OCI-LY7 (cell line): Measurements from ENCODE around the gene ZNF497. TPM values are rescaled to one million over a fixed set of nuclear protein-coding genes. Genes with fewer than 3 reads are reported as not detected.

Source experiments
- BruUV-seq: library from RNA; stranded (reverse); fragments of 400-500 nt; replicated peaks from 2 replicates; lab custom pipeline; 2021; lab: Mats Ljungman, UMichigan
- CTCF ChIA-PET: fragments of 300-600 bp; sonication (Branson Sonifier 250); formaldehyde crosslinking; loops from one replicate; lab custom pipeline; 2022; ENCODE audit warnings: antibody characterized with exemption; ENCODE audit not compliant: unreplicated experiment; lab: Charles Lee
- POLR2A ChIA-PET: fragments of 300-600 bp; sonication (Branson Sonifier 250); formaldehyde crosslinking; loops from one replicate; lab custom pipeline; 2022; ENCODE audit warnings: antibody characterized with exemption; lab: Charles Lee
- DNase-seq: peaks from one replicate; pipeline ENCODE4 v3.0.0-alpha.2; 2015; ENCODE audit warnings: low spot score
- H2AFZ ChIP-seq: fragments of 200-600 bp; sonication (generic), shearing (Covaris generic); 2 replicates; pipeline ENCODE4 v1.6.1; 2014; ENCODE audit warnings: mild to moderate bottlenecking, antibody characterized with exemption, low read length, moderate library complexity
- H3K27ac ChIP-seq: fragments of 200-600 bp; sonication (generic); 2 replicates; pipeline ENCODE4 v1.5.1; 2014; ENCODE audit warnings: mixed run types, low read depth, mild to moderate bottlenecking, moderate library complexity, low read length, inconsistent platforms; ENCODE audit not compliant: poor library complexity, severe bottlenecking
- H3K36me3 ChIP-seq: fragments of 200-600 bp; sonication (generic); 2 replicates; pipeline ENCODE4 v1.6.1; 2014; ENCODE audit warnings: mild to moderate bottlenecking, antibody characterized with exemption, low read length, moderate library complexity, mixed read lengths; ENCODE audit not compliant: insufficient read depth
- H3K4me1 ChIP-seq: fragments of 200-600 bp; sonication (generic); 2 replicates; pipeline ENCODE4 v1.5.1; 2014; ENCODE audit warnings: mild to moderate bottlenecking, low read length; ENCODE audit not compliant: insufficient read depth, poor library complexity, severe bottlenecking
- H3K4me2 ChIP-seq: fragments of 200-600 bp; sonication (generic); 2 replicates; pipeline ENCODE4 v1.6.1; 2014; ENCODE audit warnings: mild to moderate bottlenecking, low read length
- H3K4me3 ChIP-seq: fragments of 200-600 bp; sonication (generic); 2 replicates; pipeline ENCODE4 v1.5.1; 2014; ENCODE audit warnings: mild to moderate bottlenecking, low read depth, low read length; ENCODE audit not compliant: poor library complexity, severe bottlenecking
- H3K79me2 ChIP-seq: fragments of 200-600 bp; sonication (generic); 2 replicates; pipeline ENCODE4 v1.6.1; 2016; ENCODE audit warnings: low read depth, mild to moderate bottlenecking, low read length, moderate library complexity, mixed read lengths; ENCODE audit not compliant: insufficient read depth
- H3K9me2 ChIP-seq: fragments of 200-600 bp; sonication (generic); 2 replicates; pipeline ENCODE4 v1.6.1; 2016; ENCODE audit warnings: mild to moderate bottlenecking, low read length, mixed read lengths; ENCODE audit not compliant: insufficient read depth
- H3K9me3 ChIP-seq: fragments of 200-600 bp; sonication (generic); 2 replicates; pipeline ENCODE4 v1.6.1; 2014; ENCODE audit warnings: mild to moderate bottlenecking, mixed run types, low read length, mixed read lengths
- H4K20me1 ChIP-seq: fragments of 200-600 bp; sonication (generic); 2 replicates; pipeline ENCODE4 v1.6.1; 2014; ENCODE audit warnings: mild to moderate bottlenecking, antibody characterized with exemption, low read length, moderate library complexity, mixed read lengths; ENCODE audit not compliant: insufficient read depth
- EZH2phosphoT487 ChIP-seq: fragments of 200-600 bp; sonication (generic); IDR thresholded peaks from 2 replicates; pipeline ENCODE4 v1.6.1; 2018; ENCODE audit warnings: low read depth, borderline replicate concordance, mild to moderate bottlenecking, mixed run types, antibody characterized with exemption, low read length, moderate library complexity, mixed read lengths
- intact Hi-C: fragments of 100-400 bp; cut with micrococcal nuclease; formaldehyde crosslinking; loops from one replicate; pipeline ENCODE4 v1.10.0; 2022; ENCODE audit not compliant: unreplicated experiment
- total RNA-seq, 2 experiments: library from RNA; depleted of rRNA in 1 of 2; stranded (reverse); fragments of >200 nt in 1 of 2; shearing (Covaris generic) in 1 of 2; gene quantifications; 2 replicates each; pipeline ENCODE4 v1.2.3, GENCODE V29; 2014 to 2022
- TF ChIP-seq, protein P1 (sequence below): fragments of 200-600 bp; sonication (generic); conservative IDR thresholded peaks from 2 replicates; pipeline ENCODE4 v1.5.1; 2014; ENCODE audit warnings: mild to moderate bottlenecking, antibody characterized with exemption, low read length, moderate library complexity, mixed read lengths

Gene ZNF497
- total RNA-seq, 2 experiments from 2014 or later: 3.6 to 6.1 TPM

DNA sequence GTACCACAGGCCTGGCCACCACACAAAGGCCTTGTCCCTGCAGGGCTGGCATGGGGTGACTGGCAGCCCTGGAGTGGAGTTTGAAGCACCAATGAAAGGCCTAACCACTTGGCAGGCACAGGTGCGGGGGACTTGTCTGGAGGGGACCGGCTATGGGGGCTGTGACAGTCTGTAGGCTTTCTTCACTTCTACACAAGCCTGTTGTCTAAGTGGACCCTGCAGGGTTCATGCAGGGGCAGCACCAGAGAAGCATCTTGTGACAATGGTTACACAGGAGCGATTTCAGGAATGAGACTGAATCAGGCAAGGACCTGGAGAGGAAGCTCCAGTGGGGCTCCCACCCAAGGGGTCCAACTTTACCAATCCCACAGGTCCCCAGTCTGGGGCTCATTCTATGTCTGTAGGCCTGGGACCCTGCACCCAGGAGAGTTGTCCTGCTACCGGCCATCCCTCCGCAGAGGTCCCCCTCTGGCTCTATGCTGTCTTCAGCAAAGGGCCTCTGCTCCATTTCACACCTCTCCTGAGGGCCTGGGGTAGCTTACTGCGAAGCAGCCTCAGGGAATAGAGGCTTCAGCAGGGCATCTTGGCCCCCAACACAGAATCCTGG is 20.5 kb upstream of the ZNF497 start:
- CTCF ChIA-PET: no interaction called here
- H3K36me3 ChIP-seq: peaks cover 9% of the 10 kb centered on the region
- no peak overlapping the region for H3K4me2 ChIP-seq
- DNase-seq: no peak
- H3K79me2 ChIP-seq: peaks cover 11% of the 10 kb centered on the region
- intact Hi-C loops: no loop called here
- H3K4me1 ChIP-seq: peaks cover 42% of the 10 kb centered on the region
- no peak overlapping the region for H3K4me3 ChIP-seq
- H2AFZ ChIP-seq: no peak overlapping the region
- no TSS peak for BruUV-seq
- TF ChIP-seq, protein P1, sequence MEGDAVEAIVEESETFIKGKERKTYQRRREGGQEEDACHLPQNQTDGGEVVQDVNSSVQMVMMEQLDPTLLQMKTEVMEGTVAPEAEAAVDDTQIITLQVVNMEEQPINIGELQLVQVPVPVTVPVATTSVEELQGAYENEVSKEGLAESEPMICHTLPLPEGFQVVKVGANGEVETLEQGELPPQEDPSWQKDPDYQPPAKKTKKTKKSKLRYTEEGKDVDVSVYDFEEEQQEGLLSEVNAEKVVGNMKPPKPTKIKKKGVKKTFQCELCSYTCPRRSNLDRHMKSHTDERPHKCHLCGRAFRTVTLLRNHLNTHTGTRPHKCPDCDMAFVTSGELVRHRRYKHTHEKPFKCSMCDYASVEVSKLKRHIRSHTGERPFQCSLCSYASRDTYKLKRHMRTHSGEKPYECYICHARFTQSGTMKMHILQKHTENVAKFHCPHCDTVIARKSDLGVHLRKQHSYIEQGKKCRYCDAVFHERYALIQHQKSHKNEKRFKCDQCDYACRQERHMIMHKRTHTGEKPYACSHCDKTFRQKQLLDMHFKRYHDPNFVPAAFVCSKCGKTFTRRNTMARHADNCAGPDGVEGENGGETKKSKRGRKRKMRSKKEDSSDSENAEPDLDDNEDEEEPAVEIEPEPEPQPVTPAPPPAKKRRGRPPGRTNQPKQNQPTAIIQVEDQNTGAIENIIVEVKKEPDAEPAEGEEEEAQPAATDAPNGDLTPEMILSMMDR: no peak
- TF ChIP-seq EZH2phosphoT487: no peak
- no peaks in the 10 kb centered on the region for H3K9me2 ChIP-seq
- peaks cover 8% of the 10 kb centered on the region; the same call in 1 of the 2 replicates for H4K20me1 ChIP-seq
- no peaks in the 10 kb centered on the region for H3K9me3 ChIP-seq
- H3K27ac ChIP-seq: no peak overlapping the region
- POLR2A ChIA-PET: no interaction called here

DNA sequence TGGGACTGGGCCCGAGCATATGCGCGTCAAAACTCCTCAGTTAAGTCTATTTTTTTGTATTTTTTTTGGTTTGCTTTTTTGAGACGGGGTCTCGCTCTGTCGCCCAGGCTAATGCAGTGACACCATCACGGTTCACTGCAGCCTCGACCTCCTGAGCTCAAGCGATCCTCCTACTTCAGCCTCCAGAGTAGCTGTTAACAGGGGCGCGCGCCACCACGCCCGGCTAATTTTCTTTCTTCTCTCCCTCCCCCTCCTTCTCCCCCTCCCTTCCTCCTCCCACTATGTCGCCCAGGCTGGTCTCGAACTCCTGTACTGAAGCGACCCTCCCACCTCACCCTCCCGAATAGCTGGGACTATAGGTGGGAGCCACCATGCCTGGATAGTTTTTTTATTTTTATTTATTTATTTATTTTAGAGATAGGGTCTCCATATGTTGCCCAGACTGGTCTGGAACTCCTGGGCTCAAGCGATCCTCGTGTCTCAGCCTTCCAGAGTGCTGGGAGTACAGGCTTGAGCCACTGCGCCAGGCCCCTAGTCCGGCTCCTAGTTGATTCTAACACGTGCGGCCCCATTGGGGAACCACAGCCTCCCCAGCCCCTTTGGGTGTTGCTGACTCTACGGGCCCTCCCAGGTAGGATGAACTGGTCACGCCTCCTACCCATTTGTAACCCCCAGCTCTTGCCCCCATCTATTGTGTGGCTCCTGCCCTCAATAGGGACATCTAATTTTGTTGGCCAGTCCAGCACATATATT is 19.1 kb upstream of the ZNF497 start:
- Histone ChIP-seq H3K27ac (peak overlapping the region; percentile 24), H3K79me2 (no peaks in the 10 kb centered on the region; the same call in 1 of the 2 replicates), H3K4me3 (peak overlapping the region; percentile 71), H3K4me1 (peaks cover 38% of the 10 kb centered on the region), H2AFZ (no peak overlapping the region), H3K36me3 (no peaks in the 10 kb centered on the region), H3K4me2 (peak overlapping the region; percentile 72), H3K9me3 (no peaks in the 10 kb centered on the region), H4K20me1 (no peaks in the 10 kb centered on the region), H3K9me2 (no peaks in the 10 kb centered on the region)
- TSS peak; percentile 69 for BruUV-seq
- intact Hi-C loops: loop anchor here (1.0 to 2.0 kb wide), 4 partner anchors 19 to 198 kb away; partner anchors contain the start of genes ERVK3-1, ZNF274, ZNF497 and ZSCAN22
- DNase-seq: no peak
- POLR2A ChIA-PET: interaction anchor here (0.8 to 1.2 kb wide), 2 partner anchors 10 to 146 kb away, joined by 3 to 6 read pairs; no protein-coding TSS in a partner anchor
- CTCF ChIA-PET: interaction anchor here (0.5 to 0.6 kb wide), 2 partner anchors 31 to 917 kb away, joined by 3 to 5 read pairs; no protein-coding TSS in a partner anchor
- TF ChIP-seq, protein P1: no peak
- TF ChIP-seq EZH2phosphoT487: no peak
